SK-N-SH treated with all-trans-retinoic acid at 6 μM for 48 hours (cell line): Measurements from ENCODE around the gene SARS2.

Experiments
- ESRRG ChIP-seq: fragments of 250-450 bp; sonication (Bioruptor Pico); IDR thresholded peaks from 2 replicates; pipeline ENCODE4 v1.6.1; 2021; ENCODE audit warnings: mild to moderate bottlenecking
- PATZ1 ChIP-seq: fragments of 250-450 bp; sonication (Bioruptor Pico); IDR thresholded peaks from 2 replicates; pipeline ENCODE4 v1.8.0; 2020; ENCODE audit warnings: mild to moderate bottlenecking, moderate library complexity, borderline replicate concordance
- TOX ChIP-seq: fragments of 250-450 bp; sonication (Bioruptor Pico); IDR thresholded peaks from 2 replicates; pipeline ENCODE4 v1.8.0; 2021; ENCODE audit warnings: mild to moderate bottlenecking, moderate library complexity, borderline replicate concordance
- TSHZ2 ChIP-seq: fragments of 250-450 bp; sonication (Bioruptor Pico); IDR thresholded peaks from 2 replicates; pipeline ENCODE4 v1.5.0; 2020; ENCODE audit warnings: mild to moderate bottlenecking, moderate library complexity
- ZNF8 ChIP-seq: fragments of 450-650 bp; formaldehyde crosslinking; IDR thresholded peaks from 2 replicates; pipeline ENCODE4 v1.5.0; 2020; ENCODE audit warnings: mild to moderate bottlenecking, moderate library complexity

- TF ChIP-seq ZNF8 (CRISPR knock-in tag) (no peak), TSHZ2 (CRISPR knock-in tag) (no peak), TOX (CRISPR knock-in tag) (no peak), ESRRG (no peak), PATZ1 (no peak)
Observed at GRCh38 chr19:38867171-38867780, 63.3 kb downstream of the SARS2 start.
